ENCODE data around the gene APOA5. TPM values are rescaled to one million over a fixed set of nuclear protein-coding genes. Genes with fewer than 3 reads are reported as not detected.

Gene APOA5
- total RNA-seq, 1 experiment from 2014 or later = 0.20 TPM

DNA sequence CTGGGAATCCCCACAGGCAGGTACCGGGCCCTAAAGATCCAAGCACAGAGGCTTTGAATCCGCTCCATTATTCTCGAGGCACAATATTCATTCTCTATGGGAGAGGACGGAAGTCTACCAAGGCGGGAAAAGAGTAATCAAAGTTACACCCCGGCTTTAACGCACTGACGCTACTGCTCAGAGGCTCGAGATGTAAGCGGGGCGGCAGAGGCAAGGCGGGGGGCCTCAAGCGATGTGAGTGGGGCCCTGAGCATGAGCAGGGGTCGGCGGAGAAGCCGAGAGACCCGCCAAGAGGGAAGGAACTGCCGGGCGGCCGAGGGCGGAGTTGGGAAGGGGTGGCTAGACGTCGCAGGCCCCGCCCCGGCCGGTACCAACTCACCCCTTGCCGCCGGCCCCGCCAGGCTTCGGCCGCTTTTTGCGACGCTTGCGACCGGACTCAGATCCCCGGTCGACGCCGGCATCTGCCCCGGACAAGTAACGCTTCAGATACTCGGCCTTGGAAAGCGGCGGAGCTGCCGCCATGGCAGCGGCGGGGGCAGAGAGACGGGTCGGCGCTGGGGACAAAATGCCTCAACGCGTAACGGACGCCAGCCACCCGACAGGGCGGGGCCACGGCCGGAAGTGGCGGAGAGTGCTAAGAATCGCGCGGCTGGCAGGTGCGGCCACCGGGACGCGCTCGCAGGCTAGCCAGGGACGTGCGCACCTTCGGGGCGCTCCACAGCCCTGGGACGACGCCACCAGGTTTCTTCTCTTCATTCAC is 19.1 kb downstream of the APOA5 start, which contains the start of gene BUD13 (continued):
- TF ChIP-seq TCF7 (CRISPR knock-in tag; IDR thresholded peaks at IDR 0.05; ENCODE audit: low read depth) = peak; percentile 63; the same call in 1 of the 2 replicates
- TF ChIP-seq ZNF219 (CRISPR knock-in tag; IDR thresholded peaks at IDR 0.05; ENCODE audit: borderline replicate concordance) = no peak
- TF ChIP-seq SP1 (CRISPR knock-in tag; conservative IDR thresholded peaks at IDR 0.05) = peak; percentile 99
- TF ChIP-seq CREB1 (CRISPR knock-in tag; IDR thresholded peaks at IDR 0.05) = no peak
- TF ChIP-seq, protein P1, sequence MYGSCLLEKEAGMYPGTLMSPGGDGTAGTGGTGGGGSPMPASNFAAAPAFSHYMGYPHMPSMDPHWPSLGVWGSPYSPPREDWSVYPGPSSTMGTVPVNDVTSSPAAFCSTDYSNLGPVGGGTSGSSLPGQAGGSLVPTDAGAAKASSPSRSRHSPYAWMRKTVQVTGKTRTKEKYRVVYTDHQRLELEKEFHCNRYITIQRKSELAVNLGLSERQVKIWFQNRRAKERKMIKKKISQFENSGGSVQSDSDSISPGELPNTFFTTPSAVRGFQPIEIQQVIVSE (CRISPR knock-in tag; IDR thresholded peaks at IDR 0.05; ENCODE audit: borderline replicate concordance) = no peak
- peak; percentile 88 for TF ChIP-seq FOXK1 (CRISPR knock-in tag; IDR thresholded peaks at IDR 0.05)
- no peak for TF ChIP-seq OVOL2 (CRISPR knock-in tag; IDR thresholded peaks at IDR 0.05; ENCODE audit: borderline replicate concordance)
- TF ChIP-seq ZNF121 (CRISPR knock-in tag; IDR thresholded peaks at IDR 0.05) = no peak
- TF ChIP-seq FOXP1 (CRISPR knock-in tag; IDR thresholded peaks at IDR 0.05; ENCODE audit: borderline replicate concordance) = peak; percentile 95
- TF ChIP-seq HMGA2 (CRISPR knock-in tag; IDR thresholded peaks at IDR 0.05) = no peak
- TF ChIP-seq ZNF317 (CRISPR knock-in tag; IDR thresholded peaks at IDR 0.05; ENCODE audit: borderline replicate concordance, low read depth) = no peak; the same call in 1 of the 2 replicates
- TF ChIP-seq, protein P2, sequence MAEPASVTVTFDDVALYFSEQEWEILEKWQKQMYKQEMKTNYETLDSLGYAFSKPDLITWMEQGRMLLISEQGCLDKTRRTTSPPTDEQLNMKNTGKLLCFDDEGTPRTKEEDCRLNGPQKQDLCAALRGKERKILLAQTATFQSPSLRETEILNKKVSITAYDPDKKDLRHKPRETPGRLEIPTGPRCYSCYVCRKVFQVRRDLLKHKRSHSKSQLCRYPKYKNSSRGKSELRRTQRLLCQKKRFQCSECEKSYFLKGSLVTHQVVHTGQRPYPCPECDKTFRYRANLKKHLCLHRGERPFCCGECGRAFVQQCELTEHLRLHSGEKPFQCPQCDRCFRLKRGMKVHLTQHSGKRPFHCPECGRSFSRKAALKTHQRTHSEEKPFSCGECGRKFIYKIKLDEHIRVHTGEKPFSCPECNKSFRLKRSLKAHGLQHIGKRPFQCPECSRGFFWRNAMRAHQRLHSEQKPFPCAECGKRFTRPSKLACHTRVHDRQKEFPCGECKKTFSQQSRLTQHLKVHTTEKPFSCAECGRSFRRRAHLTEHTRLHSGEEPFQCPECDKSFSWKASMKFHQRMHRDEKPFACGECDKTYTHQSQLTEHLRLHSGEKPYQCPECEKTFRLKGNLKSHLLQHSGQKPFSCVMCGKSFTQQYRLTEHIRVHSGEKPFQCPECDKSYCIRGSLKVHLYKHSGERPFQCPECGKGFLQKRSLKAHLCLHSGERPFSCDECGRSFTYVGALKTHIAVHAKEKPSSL (CRISPR knock-in tag; conservative IDR thresholded peaks at IDR 0.05) = no peak
- TF ChIP-seq SMAD3 (CRISPR knock-in tag; IDR thresholded peaks at IDR 0.05; ENCODE audit: borderline replicate concordance) = peak; percentile 55; the same call in 1 of the 2 replicates
- TF ChIP-seq, protein P3, sequence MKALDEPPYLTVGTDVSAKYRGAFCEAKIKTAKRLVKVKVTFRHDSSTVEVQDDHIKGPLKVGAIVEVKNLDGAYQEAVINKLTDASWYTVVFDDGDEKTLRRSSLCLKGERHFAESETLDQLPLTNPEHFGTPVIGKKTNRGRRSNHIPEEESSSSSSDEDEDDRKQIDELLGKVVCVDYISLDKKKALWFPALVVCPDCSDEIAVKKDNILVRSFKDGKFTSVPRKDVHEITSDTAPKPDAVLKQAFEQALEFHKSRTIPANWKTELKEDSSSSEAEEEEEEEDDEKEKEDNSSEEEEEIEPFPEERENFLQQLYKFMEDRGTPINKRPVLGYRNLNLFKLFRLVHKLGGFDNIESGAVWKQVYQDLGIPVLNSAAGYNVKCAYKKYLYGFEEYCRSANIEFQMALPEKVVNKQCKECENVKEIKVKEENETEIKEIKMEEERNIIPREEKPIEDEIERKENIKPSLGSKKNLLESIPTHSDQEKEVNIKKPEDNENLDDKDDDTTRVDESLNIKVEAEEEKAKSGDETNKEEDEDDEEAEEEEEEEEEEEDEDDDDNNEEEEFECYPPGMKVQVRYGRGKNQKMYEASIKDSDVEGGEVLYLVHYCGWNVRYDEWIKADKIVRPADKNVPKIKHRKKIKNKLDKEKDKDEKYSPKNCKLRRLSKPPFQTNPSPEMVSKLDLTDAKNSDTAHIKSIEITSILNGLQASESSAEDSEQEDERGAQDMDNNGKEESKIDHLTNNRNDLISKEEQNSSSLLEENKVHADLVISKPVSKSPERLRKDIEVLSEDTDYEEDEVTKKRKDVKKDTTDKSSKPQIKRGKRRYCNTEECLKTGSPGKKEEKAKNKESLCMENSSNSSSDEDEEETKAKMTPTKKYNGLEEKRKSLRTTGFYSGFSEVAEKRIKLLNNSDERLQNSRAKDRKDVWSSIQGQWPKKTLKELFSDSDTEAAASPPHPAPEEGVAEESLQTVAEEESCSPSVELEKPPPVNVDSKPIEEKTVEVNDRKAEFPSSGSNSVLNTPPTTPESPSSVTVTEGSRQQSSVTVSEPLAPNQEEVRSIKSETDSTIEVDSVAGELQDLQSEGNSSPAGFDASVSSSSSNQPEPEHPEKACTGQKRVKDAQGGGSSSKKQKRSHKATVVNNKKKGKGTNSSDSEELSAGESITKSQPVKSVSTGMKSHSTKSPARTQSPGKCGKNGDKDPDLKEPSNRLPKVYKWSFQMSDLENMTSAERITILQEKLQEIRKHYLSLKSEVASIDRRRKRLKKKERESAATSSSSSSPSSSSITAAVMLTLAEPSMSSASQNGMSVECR (CRISPR knock-in tag; IDR thresholded peaks at IDR 0.05; ENCODE audit: borderline replicate concordance) = peak; percentile 87; the same call in 1 of the 2 replicates
- peak; percentile 23; the same call in 1 of the 2 replicates for TF ChIP-seq TP53 (CRISPR knock-in tag; IDR thresholded peaks at IDR 0.05)
- peak; percentile 80 for TF ChIP-seq ZNF232 (CRISPR knock-in tag; IDR thresholded peaks at IDR 0.05)
- 0 out of 2 replicates have a peak, but pooled peaks have one; percentile 72 for TF ChIP-seq ELF4 (CRISPR knock-in tag; IDR thresholded peaks at IDR 0.05; ENCODE audit: low read depth)
- peak; percentile 95 for TF ChIP-seq MYBL2 (CRISPR knock-in tag; IDR thresholded peaks at IDR 0.05)
- TF ChIP-seq, protein P4, sequence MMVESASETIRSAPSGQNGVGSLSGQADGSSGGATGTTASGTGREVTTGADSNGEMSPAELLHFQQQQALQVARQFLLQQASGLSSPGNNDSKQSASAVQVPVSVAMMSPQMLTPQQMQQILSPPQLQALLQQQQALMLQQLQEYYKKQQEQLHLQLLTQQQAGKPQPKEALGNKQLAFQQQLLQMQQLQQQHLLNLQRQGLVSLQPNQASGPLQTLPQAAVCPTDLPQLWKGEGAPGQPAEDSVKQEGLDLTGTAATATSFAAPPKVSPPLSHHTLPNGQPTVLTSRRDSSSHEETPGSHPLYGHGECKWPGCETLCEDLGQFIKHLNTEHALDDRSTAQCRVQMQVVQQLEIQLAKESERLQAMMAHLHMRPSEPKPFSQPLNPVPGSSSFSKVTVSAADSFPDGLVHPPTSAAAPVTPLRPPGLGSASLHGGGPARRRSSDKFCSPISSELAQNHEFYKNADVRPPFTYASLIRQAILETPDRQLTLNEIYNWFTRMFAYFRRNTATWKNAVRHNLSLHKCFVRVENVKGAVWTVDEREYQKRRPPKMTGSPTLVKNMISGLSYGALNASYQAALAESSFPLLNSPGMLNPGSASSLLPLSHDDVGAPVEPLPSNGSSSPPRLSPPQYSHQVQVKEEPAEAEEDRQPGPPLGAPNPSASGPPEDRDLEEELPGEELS (CRISPR knock-in tag; IDR thresholded peaks at IDR 0.05) = peak; percentile 84; the same call in 1 of the 2 replicates
- no peak for TF ChIP-seq NR2C2 (CRISPR knock-in tag; IDR thresholded peaks at IDR 0.05)

Data from WTC11 (cell line).